Activated T-helper 17 cell treated with anti-CD3 and anti-CD28 coated beads, Interleukin-2, amount 50 U/mL, for 72 hours (primary cell): ENCODE results near the gene SGO1. TPM values are rescaled to one million over a fixed set of nuclear protein-coding genes. Genes with fewer than 3 reads are reported as not detected.

Experiments used
- ATAC-seq: fragments of 150-1000 bp; cut with Tn5 transposase; replicated peaks from 2 replicates; pipeline ENCODE4 v1.10.0; 2021; ENCODE audit warnings: mild to moderate bottlenecking, moderate library complexity
- H3K27ac Mint-ChIP-seq: one replicate; pipeline ENCODE4 v1.8.0; 2022; ENCODE audit warnings: mixed read lengths
- H3K27me3 Mint-ChIP-seq: one replicate; pipeline ENCODE4 v1.8.0; 2022; ENCODE audit warnings: mixed read lengths
- H3K36me3 Mint-ChIP-seq: one replicate; pipeline ENCODE4 v1.8.0; 2022; ENCODE audit warnings: low read depth, mild to moderate bottlenecking, mixed read lengths
- H3K4me1 Mint-ChIP-seq: one replicate; pipeline ENCODE4 v1.8.0; 2022; ENCODE audit warnings: mixed read lengths
- H3K4me3 Mint-ChIP-seq: one replicate; pipeline ENCODE4 v1.8.0; 2022; ENCODE audit warnings: mild to moderate bottlenecking, mixed read lengths
- H3K9me3 Mint-ChIP-seq: one replicate; pipeline ENCODE4 v1.8.0; 2022; ENCODE audit warnings: mixed read lengths
- total RNA-seq, 2 donors: library from RNA; stranded (reverse); gene quantifications; one replicate each; pipeline ENCODE4 v1.2.3, GENCODE V29; 2022

The SGO1 gene
- total RNA-seq, 2 donors from 2014 or later, result 22.7 to 29.4 TPM

DNA sequence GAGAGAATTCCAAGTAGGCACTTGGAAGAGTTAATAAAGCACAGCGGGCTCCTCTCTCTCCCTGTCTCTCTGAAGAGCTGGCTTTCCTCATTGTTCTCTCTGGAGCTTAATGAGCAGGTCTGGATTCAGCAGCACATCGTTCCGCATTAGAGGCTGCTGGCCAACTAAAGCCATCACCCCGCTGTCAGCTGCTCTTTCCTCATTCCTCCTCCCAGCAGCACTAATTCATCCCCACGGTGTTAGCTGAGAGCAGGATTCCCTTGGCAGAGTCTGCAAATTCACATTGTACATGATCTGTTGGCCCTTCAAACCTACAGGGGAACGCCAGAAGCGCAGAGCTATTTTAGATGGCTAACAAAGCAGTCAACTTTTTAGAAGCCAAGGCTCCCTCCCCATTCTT, 44.2 kb downstream of the SGO1 start:
- Mint-ChIP-seq H3K27ac (no peak overlapping the region), H3K27me3 (no peaks in the 10 kb centered on the region), H3K4me1 (no peaks in the 10 kb centered on the region), H3K4me3 (no peak overlapping the region), H3K9me3 (no peaks in the 10 kb centered on the region), H3K36me3 (peaks cover 95% of the 10 kb centered on the region)
- no peak for ATAC-seq

- Mint-ChIP-seq H3K36me3 (peaks cover 95% of the 10 kb centered on the region), H3K9me3 (no peaks in the 10 kb centered on the region)
Measured at GRCh38 chr3:20141316-20141715, 44.7 kb downstream of the SGO1 start.

GRCh38 chr3:20140881-20141280, 45.1 kb downstream of the SGO1 start:
- H3K36me3 Mint-ChIP-seq, result peaks cover 95% of the 10 kb centered on the region
- ATAC-seq, result no peak
- H3K4me1 Mint-ChIP-seq, result peaks cover under 1% of the 10 kb centered on the region
- no peak overlapping the region for H3K4me3 Mint-ChIP-seq
- H3K27me3 Mint-ChIP-seq, result no peaks in the 10 kb centered on the region
- no peaks in the 10 kb centered on the region for H3K9me3 Mint-ChIP-seq
- H3K27ac Mint-ChIP-seq, result no peak overlapping the region

More at GRCh38 chr3:20141316-20141715, 44.7 kb downstream of the SGO1 start:
- Mint-ChIP-seq H3K27ac (no peak overlapping the region), H3K4me3 (no peak overlapping the region), H3K4me1 (no peaks in the 10 kb centered on the region), H3K27me3 (no peaks in the 10 kb centered on the region)
- no peak for ATAC-seq

DNA sequence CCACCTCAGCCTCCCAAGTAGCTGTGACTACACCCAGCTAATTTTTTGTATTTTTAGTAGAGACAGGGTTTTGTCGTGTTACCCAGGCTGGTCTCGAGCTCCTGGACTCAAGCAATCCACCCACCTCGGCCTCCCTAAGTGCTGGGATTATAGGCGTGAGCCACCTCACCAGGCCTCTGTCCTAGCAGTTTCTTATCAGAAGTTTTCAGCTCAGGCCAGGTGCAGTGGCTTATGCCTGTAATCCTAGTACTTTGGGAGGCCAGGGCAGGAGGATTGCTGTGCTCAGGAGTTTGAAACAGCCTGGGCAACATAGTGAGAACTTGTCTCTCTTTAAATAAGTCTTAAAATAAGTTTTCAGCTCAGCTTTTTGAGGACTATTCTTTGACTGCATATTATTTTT, 48.4 kb downstream of the SGO1 start:
- H3K9me3 Mint-ChIP-seq, result no peaks in the 10 kb centered on the region
- H3K4me1 Mint-ChIP-seq, result peaks cover 4% of the 10 kb centered on the region
- H3K36me3 Mint-ChIP-seq, result peaks cover 93% of the 10 kb centered on the region
- no peaks in the 10 kb centered on the region for H3K27me3 Mint-ChIP-seq
- H3K4me3 Mint-ChIP-seq, result no peak overlapping the region
- ATAC-seq, result no peak
- H3K27ac Mint-ChIP-seq, result peak overlapping the region; percentile 1

- ATAC-seq, result no peak
- peak overlapping the region; percentile 60 for H3K27ac Mint-ChIP-seq
- no peaks in the 10 kb centered on the region for H3K27me3 Mint-ChIP-seq
- peaks cover 4% of the 10 kb centered on the region for H3K4me1 Mint-ChIP-seq
- H3K36me3 Mint-ChIP-seq, result peaks cover 93% of the 10 kb centered on the region
- no peak overlapping the region for H3K4me3 Mint-ChIP-seq
- no peaks in the 10 kb centered on the region for H3K9me3 Mint-ChIP-seq
Measured at GRCh38 chr3:20136231-20136630, 49.8 kb downstream of the SGO1 start.

DNA sequence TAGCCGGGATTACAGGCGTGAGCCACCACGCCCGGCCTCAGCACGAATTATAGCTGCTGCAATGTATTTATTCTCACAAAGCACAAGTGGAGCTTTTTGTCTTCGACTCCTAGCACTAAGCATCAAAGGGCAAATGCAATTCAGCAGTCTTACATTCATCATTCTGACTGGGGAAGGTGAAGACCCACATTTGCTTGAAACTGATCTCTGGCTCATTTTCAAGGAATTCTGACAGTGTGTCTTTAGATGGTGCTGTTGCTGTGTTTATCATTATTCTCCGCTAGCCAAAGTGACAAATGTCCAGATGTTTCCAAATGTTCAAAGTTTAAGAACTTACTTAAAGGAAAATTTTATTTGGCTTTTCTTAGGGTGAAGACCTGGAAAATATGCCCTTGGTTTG, 55.9 kb downstream of the SGO1 start:
- Mint-ChIP-seq H3K27me3 (no peaks in the 10 kb centered on the region), H3K9me3 (no peaks in the 10 kb centered on the region), H3K4me1 (peaks cover 6% of the 10 kb centered on the region), H3K27ac (no peak overlapping the region), H3K36me3 (peaks cover 92% of the 10 kb centered on the region), H3K4me3 (no peak overlapping the region)
- ATAC-seq, result no peak

DNA sequence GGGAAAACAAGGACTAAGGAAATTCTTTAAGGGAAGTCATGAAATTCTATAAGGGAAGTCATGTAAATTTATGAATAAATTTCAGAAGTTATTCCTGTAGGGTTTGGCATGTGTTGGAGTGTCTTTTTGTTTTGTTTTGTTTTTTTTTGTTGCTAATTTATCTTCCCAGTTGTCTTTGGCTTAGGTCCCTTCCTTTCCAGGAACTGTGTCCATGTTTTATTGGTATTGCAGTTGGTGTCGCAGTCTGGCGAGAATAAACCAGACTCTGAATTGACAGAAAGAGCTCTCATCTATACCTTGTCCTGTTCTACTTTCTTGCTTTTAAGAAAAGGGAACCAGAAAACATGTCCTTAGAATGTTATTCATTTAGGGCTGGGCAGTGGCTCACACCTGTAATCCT, 57.6 kb downstream of the SGO1 start:
- peaks cover 93% of the 10 kb centered on the region for H3K36me3 Mint-ChIP-seq
- H3K27ac Mint-ChIP-seq, result no peak overlapping the region
- H3K4me1 Mint-ChIP-seq, result peaks cover 6% of the 10 kb centered on the region
- H3K9me3 Mint-ChIP-seq, result no peaks in the 10 kb centered on the region
- no peak overlapping the region for H3K4me3 Mint-ChIP-seq
- ATAC-seq, result no peak
- H3K27me3 Mint-ChIP-seq, result no peaks in the 10 kb centered on the region

DNA sequence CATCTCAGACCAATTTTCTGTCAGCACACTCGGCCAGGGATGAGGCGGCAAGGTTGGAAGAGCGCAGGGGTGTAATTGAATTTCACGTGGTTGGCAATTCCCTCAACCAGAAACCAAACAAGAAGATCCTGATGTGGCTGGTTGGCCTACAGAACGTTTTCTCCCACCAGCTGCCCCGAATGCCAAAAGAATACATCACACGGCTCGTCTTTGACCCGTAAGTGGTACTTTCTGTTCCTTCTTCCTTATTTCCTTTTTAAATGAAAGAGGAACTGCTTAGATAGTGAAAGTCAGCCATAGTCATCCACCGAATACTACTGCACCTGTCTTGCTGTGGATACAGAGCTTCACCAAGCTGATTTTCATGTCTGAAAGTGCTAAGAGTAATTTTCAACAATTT, 60.1 kb downstream of the SGO1 start:
- Mint-ChIP-seq H3K4me3 (no peak overlapping the region), H3K9me3 (no peaks in the 10 kb centered on the region), H3K27ac (peak overlapping the region; percentile 77), H3K27me3 (no peaks in the 10 kb centered on the region), H3K4me1 (peaks cover 6% of the 10 kb centered on the region), H3K36me3 (peaks cover 97% of the 10 kb centered on the region)
- ATAC-seq, result no peak

DNA sequence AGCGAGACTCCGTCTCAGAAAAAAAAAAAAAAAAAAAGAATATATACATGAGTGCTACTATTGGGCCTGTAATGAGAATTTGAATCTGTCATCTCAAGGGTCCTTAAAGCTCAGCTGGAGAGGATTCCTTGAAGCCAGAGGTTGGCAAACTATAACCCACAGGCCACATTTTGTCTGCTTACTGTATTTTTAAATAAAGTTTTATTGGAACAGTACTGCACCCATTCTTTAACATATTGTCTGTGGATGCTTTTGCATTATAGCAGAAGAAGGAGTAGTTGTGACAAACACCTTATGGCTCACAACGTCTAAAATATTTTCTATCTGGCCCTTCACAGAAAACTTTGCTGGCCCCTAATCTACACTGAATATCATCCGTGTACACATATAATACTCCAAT, 60.7 kb downstream of the SGO1 start:
- no peak for ATAC-seq
- Mint-ChIP-seq H3K27me3 (no peaks in the 10 kb centered on the region), H3K27ac (peak overlapping the region; percentile 77), H3K9me3 (no peaks in the 10 kb centered on the region), H3K4me3 (no peak overlapping the region), H3K4me1 (peaks cover 6% of the 10 kb centered on the region), H3K36me3 (peaks cover 97% of the 10 kb centered on the region)

- Mint-ChIP-seq H3K27me3 (no peaks in the 10 kb centered on the region), H3K36me3 (peaks cover 99% of the 10 kb centered on the region), H3K4me1 (peaks cover 6% of the 10 kb centered on the region), H3K9me3 (no peaks in the 10 kb centered on the region), H3K4me3 (no peak overlapping the region), H3K27ac (no peak overlapping the region)
- ATAC-seq, result no peak
Measured at GRCh38 chr3:20123131-20123652, 62.8 kb downstream of the SGO1 start.

- no peak overlapping the region for H3K4me3 Mint-ChIP-seq
Measured at GRCh38 chr3:20121088-20121487, 64.9 kb downstream of the SGO1 start.

More at GRCh38 chr3:20121088-20121487, 64.9 kb downstream of the SGO1 start:
- Mint-ChIP-seq H3K9me3 (no peaks in the 10 kb centered on the region), H3K4me1 (peaks cover 19% of the 10 kb centered on the region), H3K36me3 (peaks cover 97% of the 10 kb centered on the region), H3K27ac (no peak overlapping the region), H3K27me3 (no peaks in the 10 kb centered on the region)
- no peak for ATAC-seq

Other genes starting within 250 kb of the SGO1 start
- 10 to 100 TPM; 53.6 to 55.7 TPM for gene RAB5A, start 239.1 kb downstream of the SGO1 start, total RNA-seq
- gene PP2D1, start 173.9 kb downstream of the SGO1 start, total RNA-seq, result not detected
- gene KAT2B, start 145.8 kb downstream of the SGO1 start, total RNA-seq, result 100 to 1,000 TPM; 109 to 143 TPM